Activated naive CD4-positive, alpha-beta T cell treated with anti-CD3 and anti-CD28 coated beads, Interleukin-2, amount 50 U/mL, for 72 hours (primary cell): ENCODE data around the gene CRBN. TPM values are rescaled to one million over a fixed set of nuclear protein-coding genes. Genes with fewer than 3 reads are reported as not detected.
A peak's percentile ranks its signal among the peaks of the same experiment; 100 is the strongest.

Source experiments
- ATAC-seq, 2 donors: fragments of 150-1000 bp; cut with Tn5 transposase; 2 replicates each; pipeline ENCODE4 v1.10.0; 2021; ENCODE audit warnings: mild to moderate bottlenecking in 2 of 2, moderate library complexity in 2 of 2
- DNase-seq, 2 donors: peaks; one replicate each; pipeline ENCODE4 v3.0.0; 2021 to 2022; ENCODE audit warnings: low spot score in 2 of 2
- H3K27ac Mint-ChIP-seq, 2 donors: one replicate each; pipeline ENCODE4 v1.8.0; 2022; ENCODE audit warnings: mild to moderate bottlenecking in 2 of 2, mixed read lengths in 2 of 2
- H3K36me3 Mint-ChIP-seq, 2 donors: one replicate each; pipeline ENCODE4 v1.8.0; 2022; ENCODE audit warnings: mixed read lengths in 2 of 2
- H3K9me3 Mint-ChIP-seq, 2 donors: one replicate each; pipeline ENCODE4 v1.8.0; 2022; ENCODE audit warnings: mixed read lengths in 2 of 2
- total RNA-seq, 2 donors: library from RNA; stranded (reverse); gene quantifications; one replicate each; pipeline ENCODE4 v1.2.3, GENCODE V29; 2022

The CRBN gene
- total RNA-seq, 2 donors from 2014 or later, result 43.3 to 51.2 TPM

DNA sequence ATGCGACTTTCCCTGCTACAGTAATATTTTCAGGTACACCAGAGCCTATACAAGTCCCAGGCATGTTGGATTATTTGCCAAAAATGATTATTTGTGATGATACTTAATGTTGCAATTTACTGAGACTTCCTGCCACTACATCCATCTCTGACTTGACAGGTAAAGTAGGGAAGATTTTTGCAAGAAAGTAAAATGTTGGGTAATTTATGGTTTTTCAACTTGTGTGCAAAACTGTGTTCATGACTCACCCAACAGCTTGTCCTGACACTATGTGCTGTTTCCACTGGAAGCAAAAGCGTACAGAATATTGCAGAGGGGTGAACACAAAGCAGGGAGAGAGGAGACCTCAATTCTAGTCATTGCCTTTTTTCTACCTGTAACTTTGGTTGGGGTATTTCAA lies 5.4 kb upstream of the CRBN start:
- DNase-seq (no peak), ATAC-seq (no peak)
- H3K36me3 Mint-ChIP-seq, result peaks cover 0 to 6% of the 10 kb centered on the region in 2 donors
- no peak overlapping the region for H3K27ac Mint-ChIP-seq
- H3K9me3 Mint-ChIP-seq, result peaks cover 7 to 11% of the 10 kb centered on the region in 2 donors

DNA sequence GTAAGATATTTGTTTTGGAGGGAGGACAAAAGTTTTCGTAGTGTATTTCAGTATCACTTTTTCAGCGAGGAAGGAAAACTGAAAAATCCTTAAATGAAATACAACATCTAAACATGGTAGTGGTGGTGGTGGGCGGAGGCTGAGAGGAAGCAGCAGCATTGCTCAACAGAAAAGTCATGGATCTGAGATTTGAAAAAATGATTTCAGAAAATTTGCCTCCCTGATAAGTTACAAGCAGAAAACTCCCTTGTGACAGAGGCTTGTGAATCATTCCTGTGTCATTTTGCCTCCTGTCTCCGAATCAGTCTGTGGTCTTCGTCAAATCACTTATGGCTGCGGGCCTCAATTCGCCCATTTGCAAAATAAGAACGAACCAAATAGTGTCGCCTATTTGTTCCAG lies 965 bp upstream of the CRBN start:
- DNase-seq (no peak), ATAC-seq (no peak)
- Mint-ChIP-seq H3K36me3 (peaks cover 11 to 12% of the 10 kb centered on the region in 2 donors), H3K27ac (no peak overlapping the region), H3K9me3 (no peaks in the 10 kb centered on the region)

DNA sequence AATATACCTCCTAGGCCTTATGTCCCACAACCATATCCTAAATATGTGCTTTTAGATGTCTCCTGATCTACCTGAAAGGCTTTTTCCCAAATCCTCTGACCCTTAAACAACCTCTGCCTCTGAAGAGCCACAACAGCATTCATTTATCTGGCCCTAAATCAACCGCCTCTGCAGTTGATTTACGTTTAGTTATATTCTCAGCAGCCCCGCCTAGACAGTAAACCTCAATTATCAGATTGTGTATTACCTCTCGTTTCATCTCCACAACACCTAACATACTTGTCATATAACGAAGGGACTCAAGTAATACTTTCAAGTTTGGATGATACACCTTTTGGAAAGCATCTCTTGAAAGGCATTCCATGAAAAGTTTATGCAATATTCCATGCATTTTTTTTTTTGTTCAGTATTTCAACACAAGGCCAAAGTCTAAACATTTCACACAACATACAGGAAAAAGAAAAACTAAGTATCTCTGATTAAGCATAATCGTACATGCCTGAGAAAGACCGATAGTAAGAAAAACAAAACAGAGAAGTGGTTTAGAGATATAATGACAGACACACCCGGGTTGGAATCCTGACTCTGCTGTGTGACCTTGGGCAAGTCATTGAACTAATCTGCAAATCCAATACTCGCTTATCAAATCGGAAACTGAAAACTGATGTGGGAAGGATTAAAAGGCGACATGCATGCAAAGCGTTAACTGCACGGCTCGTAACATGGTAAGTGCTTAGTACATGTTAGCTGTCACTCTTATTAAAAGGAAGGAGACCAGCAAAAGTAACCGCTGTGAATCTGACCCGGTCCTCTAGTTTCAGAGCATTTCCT lies 778 bp downstream of the CRBN start:
- Mint-ChIP-seq H3K27ac (peak overlapping the region; percentile 87 to 92), H3K36me3 (peaks cover 12 to 25% of the 10 kb centered on the region in 2 donors), H3K9me3 (no peaks in the 10 kb centered on the region)
- DNase-seq (no peak), ATAC-seq (peak; percentile 19 to 35)

DNA sequence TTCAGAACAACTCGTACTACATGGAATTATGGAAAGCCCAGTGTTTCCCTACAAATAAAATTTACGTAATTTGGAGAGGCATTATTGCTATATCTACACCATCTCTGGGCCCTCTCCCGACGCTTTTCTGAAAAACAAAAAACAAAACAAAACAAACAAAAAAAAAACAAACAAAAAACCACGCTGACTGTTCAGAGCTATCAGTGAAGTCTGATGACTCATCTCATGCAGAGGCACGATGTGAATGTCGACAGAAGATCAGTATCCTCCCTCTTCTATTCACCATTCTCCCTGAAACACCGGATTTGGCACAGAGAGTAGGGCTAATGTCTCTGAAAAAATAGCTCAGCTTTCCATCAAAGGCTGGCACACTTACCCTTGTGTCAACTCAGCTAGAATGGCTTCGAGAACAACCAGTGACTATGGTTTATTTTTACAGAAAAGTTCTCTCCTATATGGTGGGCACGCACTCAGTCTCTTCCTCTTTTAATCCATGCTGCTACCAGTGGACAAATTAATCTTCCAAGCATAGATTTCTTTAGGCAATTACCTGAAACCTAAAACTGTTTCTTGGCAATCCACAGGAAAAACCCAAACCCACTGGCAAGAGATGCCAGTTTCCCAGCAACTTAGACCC lies 1.5 kb downstream of the CRBN start:
- ATAC-seq (no peak), DNase-seq (no peak)
- Mint-ChIP-seq H3K27ac (peak overlapping the region; percentile 87 to 92), H3K36me3 (peaks cover 12 to 30% of the 10 kb centered on the region in 2 donors), H3K9me3 (no peaks in the 10 kb centered on the region)

DNA sequence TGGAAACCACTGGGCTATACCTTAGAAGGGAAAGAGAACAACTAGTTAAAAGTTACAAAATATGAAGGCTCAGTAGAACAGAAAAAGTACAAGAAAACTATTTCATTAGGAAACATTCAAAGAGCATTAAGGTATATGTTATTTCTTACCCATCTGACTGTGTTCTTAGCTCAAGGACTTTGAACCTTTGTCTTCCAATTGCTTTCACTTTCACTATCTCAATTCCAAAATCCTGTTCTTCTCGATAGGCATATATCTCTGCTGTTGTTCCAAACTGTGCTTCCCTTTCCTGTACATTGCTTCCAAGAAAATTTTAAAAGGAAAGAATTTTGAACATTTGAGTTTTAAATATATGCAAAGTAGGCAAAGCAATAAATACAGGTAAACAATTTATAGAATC lies 6.9 kb downstream of the CRBN start:
- ATAC-seq (peak in 1 of 2 donors; percentile 47), DNase-seq (no peak)
- peak overlapping the region; percentile 84 to 94 for H3K27ac Mint-ChIP-seq
- peaks cover under 1 to 34% of the 10 kb centered on the region in 2 donors for H3K36me3 Mint-ChIP-seq
- no peaks in the 10 kb centered on the region for H3K9me3 Mint-ChIP-seq

DNA sequence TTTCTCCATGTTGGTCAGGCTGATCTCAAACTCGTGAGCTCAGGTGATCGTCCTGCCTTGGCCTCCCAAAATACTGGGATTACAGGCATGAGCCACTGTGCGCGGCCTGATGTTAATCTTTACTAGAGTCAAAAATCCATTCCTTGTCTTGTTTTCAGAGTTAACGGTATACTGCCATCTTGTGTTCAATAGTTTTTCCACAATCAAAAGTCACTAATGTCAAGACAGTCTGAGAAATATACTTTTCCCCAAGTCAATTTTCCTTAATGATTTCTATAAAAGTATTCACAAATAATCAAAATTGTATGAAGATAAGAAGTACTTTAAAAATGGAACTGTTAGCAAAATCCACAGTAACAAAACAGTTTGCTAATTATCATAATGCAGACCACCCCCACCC lies 8.5 kb downstream of the CRBN start:
- no peaks in the 10 kb centered on the region for H3K9me3 Mint-ChIP-seq
- peaks cover 4 to 47% of the 10 kb centered on the region in 2 donors for H3K36me3 Mint-ChIP-seq
- peak; percentile 41 to 51 for ATAC-seq
- H3K27ac Mint-ChIP-seq, result peak overlapping the region; percentile 20 to 74
- no peak for DNase-seq

DNA sequence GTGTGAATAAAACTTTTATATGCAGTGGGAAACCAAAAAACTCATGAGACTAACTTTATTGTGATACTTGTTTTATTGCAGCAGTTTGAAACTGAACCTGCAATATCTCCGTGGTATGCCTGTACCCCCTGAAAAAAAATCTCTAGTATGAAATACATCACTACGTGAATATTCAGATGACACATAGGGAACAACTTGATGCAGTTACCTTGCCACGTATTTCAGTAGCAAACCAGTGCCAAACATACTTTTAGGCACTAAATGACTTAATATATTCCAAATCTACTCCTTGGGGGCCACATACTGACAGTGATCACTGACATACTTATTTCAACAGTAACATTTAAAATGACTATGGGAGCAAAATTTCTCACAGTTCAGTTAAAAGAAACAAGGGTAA lies 13.8 kb downstream of the CRBN start:
- peak overlapping the region; percentile 8 to 62 for H3K27ac Mint-ChIP-seq
- peak in 1 of 2 donors; percentile 73 for ATAC-seq
- H3K36me3 Mint-ChIP-seq, result peaks cover 4 to 40% of the 10 kb centered on the region in 2 donors

DNA sequence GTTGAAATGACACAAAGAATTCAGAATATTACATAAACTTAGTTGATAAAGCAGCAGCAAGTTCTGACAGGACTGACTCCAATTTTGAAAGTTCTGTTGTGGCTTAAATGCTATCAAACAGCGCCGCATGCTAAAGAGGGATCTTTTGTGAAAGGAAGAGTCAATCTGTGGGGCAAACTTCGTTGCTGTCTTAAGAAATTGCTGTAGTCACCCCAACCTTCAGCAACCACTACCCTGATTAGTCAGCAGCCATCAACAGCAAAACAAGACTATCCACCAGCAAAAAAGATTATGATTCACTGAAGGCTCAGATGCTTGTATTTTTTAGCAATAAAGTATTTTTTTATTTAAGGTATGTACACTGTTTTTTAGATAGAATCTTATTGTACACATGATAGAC lies 14.2 kb downstream of the CRBN start:
- Mint-ChIP-seq H3K27ac (peak overlapping the region in 1 of 2 donors; percentile 56), H3K9me3 (no peaks in the 10 kb centered on the region), H3K36me3 (peaks cover 4 to 42% of the 10 kb centered on the region in 2 donors)
- peak; percentile 59 to 80 for ATAC-seq
- DNase-seq, result no peak

More for the DNA sequence above, 13.8 kb downstream of the CRBN start:
- no peaks in the 10 kb centered on the region for H3K9me3 Mint-ChIP-seq
- no peak for DNase-seq

DNA sequence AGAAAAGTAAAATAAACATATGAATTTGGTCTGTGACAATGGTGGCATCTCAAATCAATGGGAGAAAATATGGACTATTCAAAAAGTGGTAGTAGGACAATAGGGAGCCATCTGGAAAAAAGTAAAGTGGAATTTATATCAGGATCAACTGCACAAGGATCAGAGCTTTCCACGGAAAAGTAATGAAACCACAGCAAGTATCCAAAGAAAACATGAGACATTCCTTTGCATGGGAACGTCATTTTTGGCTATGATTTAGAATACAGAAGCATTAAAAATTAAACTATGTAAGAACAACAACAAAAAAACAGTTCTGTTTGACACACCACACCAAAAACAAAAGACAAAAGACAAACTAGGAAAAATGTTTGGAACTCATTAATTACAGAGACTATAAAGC lies 18.7 kb downstream of the CRBN start:
- DNase-seq (no peak), ATAC-seq (no peak)
- H3K27ac Mint-ChIP-seq, result no peak overlapping the region
- H3K36me3 Mint-ChIP-seq, result peaks cover 0 to 64% of the 10 kb centered on the region in 2 donors
- H3K9me3 Mint-ChIP-seq, result no peaks in the 10 kb centered on the region

DNA sequence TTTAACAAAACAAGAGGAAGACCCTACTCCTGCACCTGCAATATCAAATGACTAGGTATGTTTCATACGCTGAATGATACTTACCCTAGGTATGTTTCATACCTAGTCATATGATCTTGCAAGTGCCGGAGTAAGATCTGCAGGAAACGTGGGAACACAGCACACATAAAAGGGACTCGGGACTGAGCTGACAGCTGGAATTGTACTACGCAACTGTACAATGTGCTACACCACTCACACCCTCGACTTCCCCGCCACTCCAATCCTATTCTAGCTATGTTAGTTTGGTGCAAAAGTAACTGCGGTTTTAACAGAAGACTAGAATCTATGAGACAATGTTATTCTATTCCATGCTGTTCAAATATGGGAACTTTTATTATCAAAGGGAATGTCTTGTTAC lies 22.0 kb downstream of the CRBN start:
- no peak for DNase-seq
- peak in 1 of 2 donors; percentile 55 for ATAC-seq
- Mint-ChIP-seq H3K9me3 (no peaks in the 10 kb centered on the region), H3K36me3 (peaks cover 0 to 55% of the 10 kb centered on the region in 2 donors), H3K27ac (peak overlapping the region in 1 of 2 donors; percentile 63)

DNA sequence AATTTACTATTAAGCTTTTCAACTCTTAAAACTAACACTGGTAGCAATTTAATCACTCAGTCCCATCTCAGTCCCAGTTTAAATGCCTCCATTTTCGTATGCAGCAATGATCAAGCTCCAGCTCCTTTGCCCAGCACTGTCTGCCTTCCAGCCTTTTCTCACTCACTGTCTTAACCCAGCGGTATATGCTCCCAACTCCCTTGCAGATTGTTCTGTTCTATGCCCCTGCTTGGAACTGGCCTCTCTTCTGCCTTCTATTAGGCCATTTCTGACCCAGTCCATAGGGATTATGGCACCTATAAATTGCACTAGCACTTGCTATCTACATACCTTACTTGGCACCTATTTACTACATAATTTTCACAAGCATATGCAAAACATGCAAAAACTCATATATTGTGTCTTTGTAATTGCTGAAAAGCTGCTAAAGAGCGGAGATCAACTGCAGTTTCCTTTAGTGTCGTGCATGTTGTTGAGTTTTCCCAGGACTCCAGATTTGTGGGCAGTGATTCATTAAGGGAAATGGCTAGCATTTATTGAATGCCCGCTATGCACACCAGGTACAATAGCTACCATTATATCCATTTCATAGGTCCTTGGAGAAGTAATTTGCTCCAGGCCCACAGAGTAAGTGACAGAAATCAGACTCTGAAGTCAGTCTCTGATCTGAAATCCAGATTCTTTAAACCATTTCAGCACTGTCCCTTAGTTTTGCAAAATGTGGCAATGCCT lies 24.4 kb downstream of the CRBN start:
- Mint-ChIP-seq H3K36me3 (peaks cover 0 to 51% of the 10 kb centered on the region in 2 donors), H3K9me3 (no peaks in the 10 kb centered on the region), H3K27ac (no peak overlapping the region)
- DNase-seq (no peak), ATAC-seq (no peak)

DNA sequence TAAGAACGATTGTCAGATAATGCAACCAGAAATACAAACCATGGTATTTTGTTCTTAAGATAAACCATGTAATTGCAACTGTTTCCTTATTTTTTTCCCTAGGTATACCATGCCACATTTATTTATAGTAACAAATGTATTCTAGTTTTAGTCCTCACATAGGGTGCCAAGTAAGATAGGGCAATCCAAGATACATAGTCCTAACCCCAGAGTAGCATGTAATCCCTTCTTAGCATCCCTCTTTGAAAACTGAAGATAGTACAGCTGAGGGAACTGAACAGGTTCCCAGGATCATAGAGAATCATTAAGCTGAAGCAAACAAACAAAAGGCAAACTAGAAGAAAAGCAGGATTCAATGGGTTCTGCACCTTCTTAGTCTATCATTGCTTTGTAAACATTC lies 28.0 kb downstream of the CRBN start:
- H3K36me3 Mint-ChIP-seq, result peaks cover 0 to 27% of the 10 kb centered on the region in 2 donors
- no peaks in the 10 kb centered on the region for H3K9me3 Mint-ChIP-seq
- no peak overlapping the region for H3K27ac Mint-ChIP-seq
- ATAC-seq, result no peak
- no peak for DNase-seq

DNA sequence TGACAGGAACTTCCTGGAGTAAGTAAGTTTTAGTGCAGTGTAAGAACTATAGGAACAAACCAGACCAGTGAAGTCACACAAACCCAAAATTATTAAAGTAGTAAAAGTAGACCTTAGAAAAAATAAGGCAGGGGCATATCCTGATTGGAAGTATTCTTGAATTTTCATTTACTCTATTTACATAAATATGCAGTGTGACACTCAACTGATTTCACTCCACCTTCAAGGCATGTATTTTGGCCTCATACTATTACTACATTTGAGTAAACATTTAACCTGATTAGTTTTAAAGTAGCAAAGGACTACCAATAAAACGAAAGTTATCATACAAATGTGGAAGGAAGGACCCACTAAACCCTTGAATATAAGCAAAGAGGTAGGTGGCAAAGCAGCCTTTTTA lies 29.9 kb downstream of the CRBN start:
- H3K27ac Mint-ChIP-seq, result no peak overlapping the region

DNA sequence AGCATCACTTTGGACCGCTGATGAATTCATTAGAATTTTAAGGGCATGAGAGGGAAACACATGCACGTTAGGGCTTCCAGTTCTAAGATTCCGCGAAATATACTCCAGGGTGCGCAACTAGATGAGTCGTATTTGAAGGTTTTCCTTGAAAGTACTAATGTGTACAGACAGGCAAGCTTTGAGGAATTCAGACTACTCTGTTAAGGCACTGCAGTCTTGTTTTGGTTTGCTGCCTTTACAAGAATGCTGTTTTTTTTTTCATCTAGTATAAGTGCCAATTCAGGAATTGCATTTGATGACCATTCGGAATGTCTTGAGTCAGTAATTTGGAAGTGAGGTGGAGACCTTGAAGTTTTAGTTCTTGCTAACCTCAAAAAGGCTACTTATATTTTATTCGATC lies 33.7 kb downstream of the CRBN start:
- no peak for ATAC-seq
- Mint-ChIP-seq H3K36me3 (peaks cover 0 to 40% of the 10 kb centered on the region in 2 donors), H3K27ac (peak overlapping the region; percentile 38 to 48), H3K9me3 (no peaks in the 10 kb centered on the region)
- no peak for DNase-seq

More for the DNA sequence above, 29.9 kb downstream of the CRBN start:
- ATAC-seq, result no peak
- H3K9me3 Mint-ChIP-seq, result no peaks in the 10 kb centered on the region
- H3K36me3 Mint-ChIP-seq, result peaks cover 0 to 34% of the 10 kb centered on the region in 2 donors
- DNase-seq, result no peak

DNA sequence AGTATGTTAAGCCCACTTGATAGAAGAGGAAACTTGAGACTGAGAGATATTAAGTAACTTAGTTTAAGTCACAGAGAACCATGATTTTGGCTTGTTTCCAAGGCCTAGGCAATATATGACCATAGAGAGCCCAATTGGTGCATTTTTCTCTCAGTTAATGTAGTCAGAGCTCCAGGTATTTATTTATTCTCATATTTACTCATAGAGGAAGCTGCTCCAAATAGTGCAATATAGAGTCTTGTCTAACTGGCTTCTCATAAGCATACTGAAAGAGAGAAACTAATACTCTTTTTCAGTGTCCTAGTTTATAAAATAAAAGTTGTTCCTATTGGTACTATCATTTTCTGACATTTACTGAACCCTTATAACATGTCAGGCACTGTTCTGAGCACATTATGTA lies 37.6 kb downstream of the CRBN start:
- H3K9me3 Mint-ChIP-seq, result no peaks in the 10 kb centered on the region
- DNase-seq, result no peak
- peak overlapping the region in 1 of 2 donors; percentile 22 for H3K27ac Mint-ChIP-seq
- peaks cover 19 to 52% of the 10 kb centered on the region in 2 donors for H3K36me3 Mint-ChIP-seq
- peak in 1 of 2 donors; percentile 79 for ATAC-seq

DNA sequence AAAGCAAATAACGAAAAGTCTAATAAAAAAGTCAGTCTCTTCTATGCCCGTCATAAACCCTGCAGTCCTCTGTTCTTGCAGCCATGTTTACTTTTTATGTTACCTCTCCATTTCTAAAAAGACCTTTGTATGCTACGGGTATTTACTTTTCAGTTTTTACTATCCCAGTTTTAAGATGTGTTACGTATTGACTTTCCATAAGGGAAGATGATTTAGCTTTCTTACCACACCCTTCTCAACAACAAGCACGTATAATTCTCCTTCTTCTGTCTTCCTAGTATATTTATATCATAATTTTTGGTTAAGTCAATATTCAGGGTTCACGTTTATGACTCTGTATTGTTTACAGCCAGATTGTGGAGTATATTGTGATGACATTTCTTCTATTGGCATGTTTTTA lies 42.0 kb downstream of the CRBN start:
- Mint-ChIP-seq H3K9me3 (no peaks in the 10 kb centered on the region), H3K27ac (peak overlapping the region; percentile 10 to 31), H3K36me3 (peaks cover 19 to 34% of the 10 kb centered on the region in 2 donors)
- ATAC-seq (no peak), DNase-seq (no peak)
